Adrenal gland (tissue), 12 donors: ENCODE data around the gene HOXD4. TPM values are rescaled to one million over a fixed set of nuclear protein-coding genes. Genes with fewer than 3 reads are reported as not detected.

Experiments
- DNase-seq, 7 donors: peaks; one replicate each; pipeline ENCODE4 v3.0.0-alpha.2; 2019 to 2020
- H3K27ac ChIP-seq, 5 donors: fragments of 200-600 bp; sonication (generic) in 4 of 5; 1 replicate in 3 of 5; 2 replicates in 2 of 5; pipeline versions ENCODE4 v1.5.1 to v1.8.0; 2016 to 2020; ENCODE audit warnings: mild to moderate bottlenecking in 1 of 5
- H3K27me3 ChIP-seq: fragments of 200-600 bp; 2 replicates; pipeline ENCODE4 v1.8.0; 2021
- H3K36me3 ChIP-seq, 2 donors: fragments of 200-600 bp; replicated peaks in 1 of 2; 1 replicate in 1 of 2; 2 replicates in 1 of 2; pipeline versions ENCODE4 v1.5.1 to v1.8.0; 2018 to 2022
- H3K4me1 ChIP-seq, 2 donors: fragments of 200-600 bp; replicated peaks in 1 of 2; 1 replicate in 1 of 2; 2 replicates in 1 of 2; pipeline versions ENCODE4 v1.5.1 to v1.8.0; 2018 to 2021
- H3K4me3 ChIP-seq, 4 donors: fragments of 200-600 bp; sonication (generic) in 3 of 4; one replicate each; pipeline ENCODE4 v1.5.1; 2016 to 2018
- H3K9me3 ChIP-seq, 3 donors: fragments of 200-600 bp; sonication (generic) in 1 of 3; replicated peaks in 1 of 3; 1 replicate in 2 of 3; 2 replicates in 1 of 3; pipeline versions ENCODE4 v1.5.1 to v1.8.0; 2016 to 2021
- POLR2A ChIP-seq, 2 donors: fragments of 450-650 bp; IDR thresholded peaks; one replicate each; pipeline ENCODE4 v1.6.1; 2017; ENCODE audit warnings: antibody characterized with exemption in 2 of 2, mild to moderate bottlenecking in 2 of 2, moderate library complexity in 1 of 2
- WGBS, 4 donors: extraction: QIAGEN DNeasy Blood & Tissue Kit in 2 of 4; methylation state at CpG; one replicate each; pipeline versions ENCODE4 v1.1.5 to v1.1.7; 2013 to 2017; 5-methylcytosine and 5-hydroxymethylcytosine counted together
- intact Hi-C, 2 donors: fragments of 100-400 bp; cut with DNase I; formaldehyde crosslinking; loops; one replicate each; pipeline versions ENCODE4 v1.14.1 to v1.15.0; 2022 to 2023
- polyA plus RNA-seq, 3 donors: library from polyadenylated mRNA; stranded (reverse); fragments of 200-250 nt in 2 of 3; fragments of 350-450 nt in 1 of 3; fragmentation: Illumina TruSeq in 1 of 3; extraction: RNeasy Lipid Tissue Mini Kit (QIAGEN cat#74804) in 1 of 3; gene quantifications; one replicate each; pipeline ENCODE4 v1.2.3, GENCODE V29; 2013 to 2014
- total RNA-seq, 9 donors: library from RNA; depleted of rRNA in 4 of 9; stranded (reverse); fragments of >200 nt in 4 of 9; fragments of 120-200 nt in 1 of 9; fragmentation: NEBNext Ultra II Directional in 1 of 9; extraction: Animal tissue kit (Norgen Biotek cat#: 25700) in 1 of 9; gene quantifications; one replicate each; pipeline versions ENCODE4 v1.1.0 to v1.2.4, GENCODE V29; 2013 to 2023
- TF ChIP-seq, protein P1 (sequence below), 6 experiments: fragments of 450-650 bp in 4 of 6; fragments of 200-600 bp in 2 of 6; sonication (generic) in 1 of 6; IDR thresholded peaks; 1 replicate in 5 of 6; 2 replicates in 1 of 6; pipeline versions ENCODE4 v1.5.1 to v1.8.0; 2016 to 2021; ENCODE audit warnings: antibody characterized with exemption in 6 of 6, mild to moderate bottlenecking in 2 of 6, moderate library complexity in 1 of 6
- donor health status: healthy with polysubstance abuse.
- donor health status: Bipolar disorder and iron deficiency.
- donor health status: DM: yes; HTN: yes; CAD: no.
- donor health status: DM: no; HTN: no; CAD: no.
- donor health status: DM: no; HTN: no; CAD: no.
- donor health status: DM: yes; HTN: yes; CAD: no.

HOXD4 gene
- total and polyA plus RNA-seq, 12 donors, result 1.9 to 38.5 (median 9.3) TPM

DNA sequence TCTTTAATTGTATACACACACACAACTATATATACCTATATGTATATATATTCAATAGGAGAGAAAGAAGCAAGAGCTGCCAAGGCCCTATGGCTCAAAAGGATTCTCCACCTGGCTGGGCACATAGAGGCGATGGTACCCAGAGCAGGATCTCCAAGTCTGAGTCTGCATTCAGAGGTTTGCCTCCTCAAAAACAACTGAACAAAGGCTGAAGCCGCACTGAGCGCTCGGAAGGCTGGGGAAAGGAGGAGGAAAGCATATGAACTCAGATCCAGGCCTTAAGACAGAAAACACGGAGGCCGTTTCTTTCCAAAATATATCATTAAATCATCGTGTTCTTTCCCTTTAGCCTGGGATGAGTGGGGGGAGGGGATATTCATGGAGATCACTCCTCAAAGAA is 48.2 kb upstream of the HOXD4 start:
- DNase-seq, result no peak
- H3K4me3 ChIP-seq, result no peak overlapping the region
- H3K36me3 ChIP-seq, result no peaks in the 10 kb centered on the region
- 37 to 44% (median 39%) methylated on average over 7 of the region's 7 CpGs for WGBS, 4 donors
- no peaks in the 10 kb centered on the region for H3K9me3 ChIP-seq
- peaks cover 7 to 19% of the 10 kb centered on the region in 2 donors for H3K4me1 ChIP-seq
- intact Hi-C loops, result no loop called here
- TF ChIP-seq, protein P1, sequence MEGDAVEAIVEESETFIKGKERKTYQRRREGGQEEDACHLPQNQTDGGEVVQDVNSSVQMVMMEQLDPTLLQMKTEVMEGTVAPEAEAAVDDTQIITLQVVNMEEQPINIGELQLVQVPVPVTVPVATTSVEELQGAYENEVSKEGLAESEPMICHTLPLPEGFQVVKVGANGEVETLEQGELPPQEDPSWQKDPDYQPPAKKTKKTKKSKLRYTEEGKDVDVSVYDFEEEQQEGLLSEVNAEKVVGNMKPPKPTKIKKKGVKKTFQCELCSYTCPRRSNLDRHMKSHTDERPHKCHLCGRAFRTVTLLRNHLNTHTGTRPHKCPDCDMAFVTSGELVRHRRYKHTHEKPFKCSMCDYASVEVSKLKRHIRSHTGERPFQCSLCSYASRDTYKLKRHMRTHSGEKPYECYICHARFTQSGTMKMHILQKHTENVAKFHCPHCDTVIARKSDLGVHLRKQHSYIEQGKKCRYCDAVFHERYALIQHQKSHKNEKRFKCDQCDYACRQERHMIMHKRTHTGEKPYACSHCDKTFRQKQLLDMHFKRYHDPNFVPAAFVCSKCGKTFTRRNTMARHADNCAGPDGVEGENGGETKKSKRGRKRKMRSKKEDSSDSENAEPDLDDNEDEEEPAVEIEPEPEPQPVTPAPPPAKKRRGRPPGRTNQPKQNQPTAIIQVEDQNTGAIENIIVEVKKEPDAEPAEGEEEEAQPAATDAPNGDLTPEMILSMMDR (IDR thresholded peaks at IDR 0.05), result no peak
- no peak for TF ChIP-seq POLR2A (IDR thresholded peaks at IDR 0.05)
- no peak overlapping the region for H3K27ac ChIP-seq
- peaks cover 96% of the 10 kb centered on the region for H3K27me3 ChIP-seq

DNA sequence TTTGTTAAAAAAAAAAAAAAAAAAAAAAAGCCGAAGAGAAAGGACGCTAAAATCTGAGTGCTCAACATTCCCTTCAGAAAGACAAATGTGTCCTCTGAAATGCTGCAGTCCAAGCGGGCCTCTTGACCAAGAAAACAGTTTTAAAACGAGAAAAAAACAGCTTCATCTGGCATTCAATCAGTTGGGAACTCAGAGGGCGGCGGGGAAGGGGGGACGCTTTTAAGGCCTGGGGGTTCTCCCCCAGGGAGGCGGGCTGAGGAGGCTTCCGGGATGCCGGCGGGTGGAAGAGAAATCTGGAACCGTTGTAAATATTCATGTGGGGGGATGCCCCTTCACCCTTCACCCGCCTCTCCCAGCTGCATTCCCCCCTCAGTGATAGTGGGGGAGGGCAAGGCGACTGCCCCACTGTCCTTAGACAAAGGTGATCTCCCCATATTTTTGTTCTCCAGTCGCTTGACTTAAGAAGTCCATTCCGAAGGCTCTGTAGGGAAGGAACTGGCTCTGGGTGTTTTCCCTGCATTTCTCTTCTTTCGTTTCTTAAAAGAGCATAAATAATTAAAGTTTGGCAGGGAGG is 47.5 kb upstream of the HOXD4 start:
- H3K9me3 ChIP-seq, result no peaks in the 10 kb centered on the region
- no peak overlapping the region for H3K4me3 ChIP-seq
- intact Hi-C loops, result no loop called here
- H3K27me3 ChIP-seq, result peaks cover 96% of the 10 kb centered on the region
- TF ChIP-seq, protein P1 (IDR thresholded peaks at IDR 0.05), result no peak
- no peak for TF ChIP-seq POLR2A (IDR thresholded peaks at IDR 0.05)
- DNase-seq, result no peak
- WGBS, 4 donors, result 9 to 12% (median 10%) methylated on average over 17 of the region's 17 CpGs
- H3K36me3 ChIP-seq, result no peaks in the 10 kb centered on the region
- no peak overlapping the region for H3K27ac ChIP-seq
- H3K4me1 ChIP-seq, result peaks cover 7 to 19% of the 10 kb centered on the region in 2 donors

- Histone ChIP-seq H3K27ac (no peak overlapping the region), H3K9me3 (no peaks in the 10 kb centered on the region), H3K4me3 (no peak overlapping the region), H3K4me1 (peaks cover 7 to 19% of the 10 kb centered on the region in 2 donors), H3K27me3 (peaks cover 96% of the 10 kb centered on the region), H3K36me3 (no peaks in the 10 kb centered on the region)
- WGBS, 4 donors, result 4 to 13% (median 8%) methylated on average over 26 to 56 of the region's 56 CpGs
- peak in 6 of 7 donors; percentile 55 to 82 (median 64) for DNase-seq
- TF ChIP-seq, protein P1 (IDR thresholded peaks at IDR 0.05), result no peak
- no peak for TF ChIP-seq POLR2A (IDR thresholded peaks at IDR 0.05)
- intact Hi-C loops, result no loop called here
Measured at GRCh38 chr2:176104316-176105077, 46.9 kb upstream of the HOXD4 start.

DNA sequence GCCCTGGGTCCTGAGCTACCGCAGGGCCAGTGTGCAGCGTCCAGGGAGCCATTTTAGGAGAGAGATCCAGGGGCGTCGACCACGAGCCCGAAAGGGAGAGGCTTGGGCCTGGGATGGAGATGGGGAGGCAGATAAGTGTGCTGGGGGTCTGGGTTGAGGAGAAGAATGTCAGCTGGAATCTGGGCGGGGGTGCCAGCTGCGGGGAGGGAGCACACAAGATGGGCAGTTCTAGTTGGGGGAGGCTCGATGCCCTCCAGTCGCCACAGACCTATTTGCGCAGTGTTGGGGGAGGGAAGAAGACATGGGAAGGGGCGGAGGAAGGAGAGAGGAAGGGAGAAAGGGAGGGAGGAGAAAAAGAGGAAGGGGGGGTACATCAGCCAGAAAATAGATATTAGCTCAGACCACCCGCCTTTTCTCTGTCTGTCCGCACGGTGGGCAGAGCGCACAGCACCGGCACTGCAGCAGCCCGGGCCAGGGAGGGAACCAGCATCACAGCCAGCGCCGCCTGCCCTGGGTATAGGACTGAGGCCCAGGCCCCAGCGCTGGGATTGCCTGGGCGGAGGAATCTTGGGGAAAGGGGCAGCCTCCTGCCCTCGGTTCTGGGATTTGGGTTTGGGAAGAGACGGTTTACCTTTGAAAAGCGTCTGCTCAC is 46.1 kb upstream of the HOXD4 start:
- TF ChIP-seq POLR2A (IDR thresholded peaks at IDR 0.05), result no peak
- TF ChIP-seq, protein P1 (IDR thresholded peaks at IDR 0.05), result no peak
- no peak overlapping the region for H3K27ac ChIP-seq
- peaks cover 96% of the 10 kb centered on the region for H3K27me3 ChIP-seq
- intact Hi-C loops, result no loop called here
- no peaks in the 10 kb centered on the region for H3K9me3 ChIP-seq
- 16 to 30% (median 26%) methylated on average over 22 to 25 of the region's 25 CpGs for WGBS, 4 donors
- no peak for DNase-seq
- no peaks in the 10 kb centered on the region for H3K36me3 ChIP-seq
- no peak overlapping the region for H3K4me3 ChIP-seq
- H3K4me1 ChIP-seq, result peaks cover 7 to 19% of the 10 kb centered on the region in 2 donors
